ENCODE data around the gene BSG.

- TF ChIP-seq CTCF (conservative IDR thresholded peaks at IDR 0.05 in 1 of 2, IDR thresholded peaks at IDR 0.05 in 1 of 2; ENCODE audit: extremely low read depth in 1 of 2, insufficient read depth in 1 of 2, low read depth in 1 of 2, low read length in 2 of 2): no peak
- TF ChIP-seq EZH2 (IDR thresholded peaks at IDR 0.05; ENCODE audit: borderline replicate concordance, low read length): no peak
Measured at GRCh38 chr19:583968-584239, 11.5 kb downstream of the BSG start.
